Measurements from ENCODE around the gene AOC3. TPM values are rescaled to one million over a fixed set of nuclear protein-coding genes. Genes with fewer than 3 reads are reported as not detected.

The AOC3 gene
- polyA plus RNA-seq (2011; rRNA removed) (1.4 and 1.6 TPM in 2 replicates), polyA plus RNA-seq (2017; fragmentation: RNase III; extraction: RNeasy Plus Mini Kit Qiagen cat#74134 plus additional on column Dnase treatment) (0.79 to 1.1 TPM (median 0.97 TPM) in 3 replicates), polyA minus RNA-seq (2011; rRNA and poly(A)+ RNA removed) (0.66 and 0.73 TPM in 2 replicates)
- 0.81 and 1.1 TPM in 2 replicates for polyA plus RNA-seq (2012; cell fraction: cytosol; rRNA removed)
- 7.0 and 9.5 TPM in 2 replicates for polyA plus RNA-seq (2012; cell fraction: nucleus; rRNA removed)

DNA sequence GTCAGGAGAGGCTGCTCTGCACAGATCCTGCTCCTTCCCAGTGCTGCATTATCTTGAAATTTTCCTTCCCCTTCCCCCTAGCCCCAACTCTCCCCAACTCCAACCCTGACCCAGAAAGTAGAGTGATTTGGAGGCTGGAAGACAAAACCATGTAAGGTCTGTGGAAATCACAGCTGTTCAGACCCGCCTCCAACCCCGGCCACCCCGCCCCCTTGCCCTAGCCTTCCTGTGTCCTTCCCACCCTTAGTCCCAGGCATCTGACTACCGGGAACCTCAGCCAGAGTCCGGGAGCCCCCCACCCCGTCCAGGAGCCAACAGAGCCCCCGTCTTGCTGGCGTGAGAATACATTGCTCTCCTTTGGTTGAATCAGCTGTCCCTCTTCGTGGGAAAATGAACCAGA lies at the start of gene AOC3:
AOC3 (plus strand) TSS at position 246 of the 400 bp plus-strand sequence; CDS start at position 391, 145 bp downstream.
- ChIA-PET POLR2A (interaction anchor here (0.6 kb wide), 1 partner anchor 928 kb away, joined by 3 read pairs; the partner anchor contains the start of gene DUSP3), CTCF (interaction anchor here (2.3 to 20.4 kb wide), 3 partner anchors 12 to 88 kb away, joined by 7 to 372 read pairs (median 303); no protein-coding TSS in a partner anchor)
- no peak within 1 kb of the TSS for H3K4me3 ChIP-seq
- no peaks in the 10 kb centered on the region for H3K4me1 ChIP-seq
- H3K9me3 ChIP-seq, result no peaks in the 10 kb centered on the region
- 60% methylated on average over 6 of the region's 9 CpGs for WGBS (ENCODE audit: missing lambda C conversion rate)
- H3K27ac ChIP-seq, result no peak within 1 kb of the TSS
- TF ChIP-seq EP300 (IDR thresholded peaks at IDR 0.05), result no peak
- ATAC-seq, result no peak
- FAIRE-seq, result no peak
- H3K4me2 ChIP-seq, result no peak within 1 kb of the TSS
- no peak for DNase-seq (ENCODE audit: low read depth in 1 of 2, low spot score in 1 of 2)

- 33% methylated on average over 2 of the region's 2 CpGs for WGBS (ENCODE audit: missing lambda C conversion rate)
- ChIA-PET CTCF (interaction anchor here (1.0 to 24.6 kb wide), 9 partner anchors 8 to 134 kb away, joined by 3 to 336 read pairs (median 6); partner anchors contain the start of genes BECN1, RAMP2 and VPS25), POLR2A (interaction anchor here (0.5 to 2.5 kb wide), 2 partner anchors 21 to 36 kb away, joined by 4 to 14 read pairs; partner anchors contain the start of gene BECN1)
- H3K4me2 ChIP-seq, result peak overlapping the region; percentile 52
- H3K27ac ChIP-seq, result peak overlapping the region; percentile 55 to 70; a peak in 5 of 6 replicates
- H3K9me3 ChIP-seq, result no peaks in the 10 kb centered on the region
- ATAC-seq, result peak; percentile 3 to 10; a peak in 3 of 6 replicates
- DNase-seq (ENCODE audit: low read depth in 1 of 2, low spot score in 1 of 2), result peak in 1 of 2 experiments; percentile 66
- no peak overlapping the region for H3K4me3 ChIP-seq
- no peak for TF ChIP-seq EHF (CRISPR knock-in tag; IDR thresholded peaks at IDR 0.05)
- no peak for TF ChIP-seq MAZ (IDR thresholded peaks at IDR 0.05; ENCODE audit: borderline replicate concordance, low read depth, low read length)
- TF ChIP-seq EP300 (IDR thresholded peaks at IDR 0.05), result peak in 1 of 2 experiments; percentile 63; a peak in 1 of 5 replicates
- no peak for TF ChIP-seq PHF8 (IDR thresholded peaks at IDR 0.05; ENCODE audit: borderline replicate concordance, low read depth)
- TF ChIP-seq HOXB5 (CRISPR knock-in tag; IDR thresholded peaks at IDR 0.05), result no peak
- no peak for TF ChIP-seq ZFP36 (IDR thresholded peaks at IDR 0.05; ENCODE audit: borderline replicate concordance, partially characterized antibody)
- TF ChIP-seq ZSCAN20 (CRISPR knock-in tag; IDR thresholded peaks at IDR 0.05), result no peak
- TF ChIP-seq FOSL2 (IDR thresholded peaks at IDR 0.05), result no peak
- no peak for TF ChIP-seq FOSL2 (CRISPR knock-in tag; IDR thresholded peaks at IDR 0.05)
- TF ChIP-seq HOXA7 (CRISPR knock-in tag; IDR thresholded peaks at IDR 0.05), result no peak
- TF ChIP-seq, protein P1, sequence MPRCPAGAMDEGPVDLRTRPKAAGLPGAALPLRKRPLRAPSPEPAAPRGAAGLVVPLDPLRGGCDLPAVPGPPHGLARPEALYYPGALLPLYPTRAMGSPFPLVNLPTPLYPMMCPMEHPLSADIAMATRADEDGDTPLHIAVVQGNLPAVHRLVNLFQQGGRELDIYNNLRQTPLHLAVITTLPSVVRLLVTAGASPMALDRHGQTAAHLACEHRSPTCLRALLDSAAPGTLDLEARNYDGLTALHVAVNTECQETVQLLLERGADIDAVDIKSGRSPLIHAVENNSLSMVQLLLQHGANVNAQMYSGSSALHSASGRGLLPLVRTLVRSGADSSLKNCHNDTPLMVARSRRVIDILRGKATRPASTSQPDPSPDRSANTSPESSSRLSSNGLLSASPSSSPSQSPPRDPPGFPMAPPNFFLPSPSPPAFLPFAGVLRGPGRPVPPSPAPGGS (IDR thresholded peaks at IDR 0.05), result no peak
- TF ChIP-seq KDM1A (IDR thresholded peaks at IDR 0.05; ENCODE audit: low read depth), result no peak
- TF ChIP-seq REST (IDR thresholded peaks at IDR 0.05), result no peak
- TF ChIP-seq ATOH8 (CRISPR knock-in tag; IDR thresholded peaks at IDR 0.05; ENCODE audit: low read depth), result no peak
- peak in 1 of 2 experiments; percentile 73; a peak in 2 of 5 replicates for TF ChIP-seq JUN (IDR thresholded peaks at IDR 0.05)
- TF ChIP-seq GATA3 (IDR thresholded peaks at IDR 0.05; ENCODE audit: borderline replicate concordance), result peak; percentile 52
- no peak for FAIRE-seq
- H3K4me1 ChIP-seq, result peaks cover 39% of the 10 kb centered on the region
Observed at GRCh38 chr17:42803074-42803883, 47.7 kb upstream of the AOC3 start.
